Inferior parietal cortex (tissue), 1 donor: ENCODE measurements around the gene TMEM18.

Source experiments
- DNase-seq: peaks from one replicate; pipeline ENCODE4 v3.0.0-alpha.2; 2016; ENCODE audit errors: extremely low spot score

The TMEM18 gene

GRCh38 chr2:672606-672905, 4.7 kb downstream of the TMEM18 start:
- no peak for DNase-seq

GRCh38 chr2:671787-672605, 5.2 kb downstream of the TMEM18 start:
- no peak for DNase-seq

- no peak for DNase-seq
Observed at GRCh38 chr2:671072-671471, 6.1 kb downstream of the TMEM18 start.

- DNase-seq: no peak
Observed at GRCh38 chr2:670637-671036, 6.6 kb downstream of the TMEM18 start.

GRCh38 chr2:669323-669722, 7.9 kb downstream of the TMEM18 start:
- DNase-seq: no peak

- no peak for DNase-seq
Observed at GRCh38 chr2:668000-668398, 9.2 kb downstream of the TMEM18 start.

- peak; percentile 20 for DNase-seq
Observed at GRCh38 chr2:667332-667999, 9.7 kb downstream of the TMEM18 start.

GRCh38 chr2:666441-666840, 10.8 kb downstream of the TMEM18 start:
- DNase-seq: no peak

- DNase-seq: no peak
Observed at GRCh38 chr2:665340-666073, 11.7 kb downstream of the TMEM18 start.

- DNase-seq: no peak
Observed at GRCh38 chr2:664063-664462, 13.1 kb downstream of the TMEM18 start.

GRCh38 chr2:663221-663620, 14.0 kb downstream of the TMEM18 start:
- no peak for DNase-seq

- no peak for DNase-seq
Observed at GRCh38 chr2:661360-661635, 15.9 kb downstream of the TMEM18 start.

- no peak for DNase-seq
Observed at GRCh38 chr2:660586-661359, 16.4 kb downstream of the TMEM18 start.

- DNase-seq: no peak
Observed at GRCh38 chr2:660029-660428, 17.2 kb downstream of the TMEM18 start.

- no peak for DNase-seq
Observed at GRCh38 chr2:658426-658825, 18.8 kb downstream of the TMEM18 start.

GRCh38 chr2:657766-658165, 19.4 kb downstream of the TMEM18 start:
- DNase-seq: no peak

- no peak for DNase-seq
Observed at GRCh38 chr2:656676-657075, 20.5 kb downstream of the TMEM18 start.

GRCh38 chr2:655626-656025, 21.6 kb downstream of the TMEM18 start:
- DNase-seq: no peak

- no peak for DNase-seq
Observed at GRCh38 chr2:654896-655295, 22.3 kb downstream of the TMEM18 start.

- DNase-seq: no peak
Observed at GRCh38 chr2:653645-654425, 23.4 kb downstream of the TMEM18 start.

- no peak for DNase-seq
Observed at GRCh38 chr2:652881-653480, 24.2 kb downstream of the TMEM18 start.
